GM12878 (cell line): ENCODE results near the gene ABI1. TPM values are rescaled to one million over a fixed set of nuclear protein-coding genes. Genes with fewer than 3 reads are reported as not detected.

Experiments
- ATAC-seq: fragments of 200-7000 bp; cut with Tn5 transposase; 3 replicates; pipeline ENCODE4 v1.9.1; 2020; ENCODE audit warnings: mild to moderate bottlenecking, moderate library complexity
- BruUV-seq: library from RNA; stranded (reverse); fragments of 400-500 nt; replicated peaks from 2 replicates; lab custom pipeline; 2021; lab: Mats Ljungman, UMichigan
- CTCF ChIA-PET: fragments of 300-600 bp; sonication (Branson Sonifier 250); formaldehyde crosslinking; extraction: SDS; loops from one replicate; lab custom pipeline; 2021; ENCODE audit warnings: inconsistent platforms; lab: Yijun Ruan, JAX
- POLR2A ChIA-PET: fragments of 350-600 bp; formaldehyde crosslinking; extraction: SDS; loops from one replicate; lab custom pipeline; 2021; ENCODE audit warnings: inconsistent platforms; lab: Charles Lee
- RAD21 ChIA-PET: fragments of 300-600 bp; sonication (Branson Sonifier 250); formaldehyde crosslinking; loops from one replicate; lab custom pipeline; 2023; ENCODE audit warnings: antibody characterized with exemption; ENCODE audit not compliant: unreplicated experiment; lab: Charles Lee
- SMC1A ChIA-PET: fragments of 300-600 bp; sonication (Branson Sonifier 250); formaldehyde crosslinking; loops from one replicate; lab custom pipeline; 2023; ENCODE audit not compliant: unreplicated experiment, uncharacterized antibody; lab: Charles Lee
- DNase-seq: peaks from one replicate; pipeline ENCODE4 v3.0.0-alpha.2; 2011; ENCODE audit warnings: low read depth, low spot score
- FAIRE-seq: peaks from 3 replicates; lab custom pipeline; 2011; peaks lifted over from hg19 to GRCh38; lab: Jason Lieb, UNC
- H2AFZ ChIP-seq: 2 replicates; pipeline ENCODE4 v1.6.0; 2011; ENCODE audit warnings: low read depth, low read length, control low read depth; ENCODE audit not compliant: control insufficient read depth
- H3K27ac ChIP-seq: 2 replicates; pipeline ENCODE4 v1.5.1; 2011; ENCODE audit warnings: control low read depth; ENCODE audit not compliant: control insufficient read depth, insufficient read depth
- H3K27me3 ChIP-seq, 2 experiments: replicated peaks in 1 of 2; 2 replicates each; pipeline versions ENCODE4 v1.6.0 to v1.6.1; 2011; ENCODE audit warnings: low read length in 1 of 2; ENCODE audit not compliant: control insufficient read depth in 2 of 2, insufficient read depth in 2 of 2
- H3K36me3 ChIP-seq, 2 experiments: 2 replicates each; pipeline ENCODE4 v1.5.1; 2011; ENCODE audit warnings: low read length in 1 of 2; ENCODE audit not compliant: control insufficient read depth in 2 of 2, insufficient read depth in 2 of 2
- H3K4me1 ChIP-seq: 2 replicates; pipeline ENCODE4 v1.6.1; 2011; ENCODE audit warnings: mild to moderate bottlenecking, low read length, moderate library complexity, mixed read lengths; ENCODE audit not compliant: control insufficient read depth, insufficient read depth
- H3K4me2 ChIP-seq: 2 replicates; pipeline ENCODE4 v1.6.0; 2011; ENCODE audit warnings: control low read depth; ENCODE audit not compliant: control insufficient read depth, insufficient read depth
- H3K4me3 ChIP-seq: fragments of 200-600 bp; sonication (generic); 2 replicates; pipeline ENCODE4 v1.5.1; 2016
- H3K79me2 ChIP-seq: 2 replicates; pipeline ENCODE4 v1.6.0; 2011; ENCODE audit warnings: low read length; ENCODE audit not compliant: control insufficient read depth, insufficient read depth
- H3K9ac ChIP-seq: 2 replicates; pipeline ENCODE4 v1.8.0; 2011; ENCODE audit warnings: low read length, control low read depth, mixed read lengths; ENCODE audit not compliant: control insufficient read depth, insufficient read depth
- H3K9me3 ChIP-seq: replicated peaks from 3 replicates; pipeline ENCODE4 v1.5.1; 2011; ENCODE audit warnings: mild to moderate bottlenecking, low read length; ENCODE audit not compliant: control insufficient read depth, insufficient read depth
- H4K20me1 ChIP-seq: 2 replicates; pipeline ENCODE4 v1.6.0; 2011; ENCODE audit not compliant: control insufficient read depth, insufficient read depth
- DPF2 ChIP-seq: fragments of 450-650 bp; IDR thresholded peaks from 2 replicates; pipeline ENCODE4 v1.6.1; 2017; ENCODE audit warnings: mild to moderate bottlenecking
- EP300 ChIP-seq, 2 experiments: fragments of 150-350 bp in 1 of 2; IDR thresholded peaks; 2 replicates each; pipeline ENCODE4 v1.6.1; 2011 to 2012; ENCODE audit warnings: low read depth in 2 of 2, low read length in 2 of 2, borderline replicate concordance in 1 of 2, improper control_type of control experiment in 1 of 2, inconsistent platforms in 1 of 2; ENCODE audit not compliant: control insufficient read depth in 1 of 2
- FOXM1 ChIP-seq: IDR thresholded peaks from 2 replicates; pipeline ENCODE4 v1.6.1; 2012; ENCODE audit warnings: low read depth, mild to moderate bottlenecking, inconsistent platforms, low read length, moderate library complexity
- KAT2A ChIP-seq: conservative IDR thresholded peaks from 2 replicates; pipeline ENCODE4 v1.6.1; 2011; ENCODE audit warnings: low read depth, low read length; ENCODE audit not compliant: control insufficient read depth
- MTA2 ChIP-seq: fragments of 450-650 bp; IDR thresholded peaks from 2 replicates; pipeline ENCODE4 v1.6.1; 2016; ENCODE audit warnings: low read depth, mild to moderate bottlenecking, moderate library complexity
- MXI1 ChIP-seq: fragments of 150-350 bp; IDR thresholded peaks from 2 replicates; pipeline ENCODE4 v1.6.1; 2011; ENCODE audit warnings: low read depth, mild to moderate bottlenecking, inconsistent platforms, low read length, improper control_type of control experiment
- MYB ChIP-seq: fragments of 150-350 bp; IDR thresholded peaks from 2 replicates; pipeline ENCODE4 v1.6.1; 2014; ENCODE audit warnings: mild to moderate bottlenecking, low read depth, low read length, borderline replicate concordance
- POLR2AphosphoS2 ChIP-seq: IDR thresholded peaks from 2 replicates; pipeline ENCODE4 v1.6.1; 2011; ENCODE audit warnings: low read depth, mild to moderate bottlenecking, low read length, improper control_type of control experiment, moderate library complexity
- SMAD5 ChIP-seq: IDR thresholded peaks from 2 replicates; pipeline ENCODE4 v1.6.1; 2016; ENCODE audit warnings: antibody characterized with exemption, low read depth
- TCF12 ChIP-seq: IDR thresholded peaks from 2 replicates; pipeline ENCODE4 v1.6.1; 2011; ENCODE audit warnings: low read depth, mild to moderate bottlenecking, low read length
- ZNF384 ChIP-seq: IDR thresholded peaks from 2 replicates; pipeline ENCODE4 v1.6.1; 2012; ENCODE audit warnings: low read depth, mild to moderate bottlenecking, low read length, improper control_type of control experiment, borderline replicate concordance
- ZSCAN29 ChIP-seq: fragments of 450-650 bp; IDR thresholded peaks from 2 replicates; pipeline ENCODE4 v1.6.1; 2017; ENCODE audit warnings: mild to moderate bottlenecking, moderate library complexity
- WGBS: methylation state at CpG from one replicate; pipeline ENCODE4 v1.1.6; 2016; ENCODE audit warnings: low lambda C conversion rate; ENCODE audit not compliant: insufficient replicate concordance, insufficient coverage; ENCODE audit errors: missing lambda C conversion rate; 5-methylcytosine and 5-hydroxymethylcytosine counted together
- in situ Hi-C: fragments of 300-500 bp; cut with MboI; formaldehyde crosslinking; loops from 9 replicates; pipeline ENCODE4 v1.14.3; 2018; ENCODE audit warnings: mixed read lengths
- intact Hi-C: fragments of 100-400 bp; cut with micrococcal nuclease; formaldehyde crosslinking; loops from one replicate; pipeline ENCODE4 v1.14.2; 2022; ENCODE audit not compliant: unreplicated experiment
- polyA plus RNA-seq, 11 experiments: library from polyadenylated mRNA; depleted of rRNA in 4 of 11; unstranded in 6 of 11; stranded (reverse) in 5 of 11; fragments of >200 nt; fragmentation: Nextera tagmentation in 4 of 11; fragmentation: Illumina TruSeq in 1 of 11; extraction: Ambion mirVana in 4 of 11; extraction: Trizol in 1 of 11; gene quantifications; 1 replicate in 1 of 11; 2 replicates in 10 of 11; pipeline versions ENCODE4 v1.2.1 to v1.2.3, GENCODE V29; 2011 to 2016; ENCODE audit warnings: inconsistent platforms in 2 of 11, missing spikeins in 2 of 11, low read depth in 1 of 11
- total RNA-seq, 4 experiments: library from RNA; depleted of rRNA in 3 of 4; stranded (reverse); fragments of >200 nt in 3 of 4; fragmentation: Illumina TruSeq in 1 of 4; extraction: Trizol in 1 of 4; gene quantifications; 2 replicates each; pipeline versions ENCODE4 v1.2.1 to v1.2.3, GENCODE V29; 2013 to 2021
- TF ChIP-seq, protein P1 (sequence below): fragments of 450-650 bp; IDR thresholded peaks from 2 replicates; pipeline ENCODE4 v1.6.1; 2018; ENCODE audit warnings: borderline replicate concordance, mild to moderate bottlenecking; ENCODE audit not compliant: partially characterized antibody
- TF ChIP-seq, protein P2 (sequence below): fragments of 450-650 bp; IDR thresholded peaks from 2 replicates; pipeline ENCODE4 v1.6.1; 2017; ENCODE audit warnings: mild to moderate bottlenecking

The ABI1 gene
- total and polyA plus RNA-seq, 10 of the 15 experiments (the other 5 are each of a cell fraction or from before 2014, with no cell fraction given), result 31.2 to 73.2 (median 50.7) TPM

DNA sequence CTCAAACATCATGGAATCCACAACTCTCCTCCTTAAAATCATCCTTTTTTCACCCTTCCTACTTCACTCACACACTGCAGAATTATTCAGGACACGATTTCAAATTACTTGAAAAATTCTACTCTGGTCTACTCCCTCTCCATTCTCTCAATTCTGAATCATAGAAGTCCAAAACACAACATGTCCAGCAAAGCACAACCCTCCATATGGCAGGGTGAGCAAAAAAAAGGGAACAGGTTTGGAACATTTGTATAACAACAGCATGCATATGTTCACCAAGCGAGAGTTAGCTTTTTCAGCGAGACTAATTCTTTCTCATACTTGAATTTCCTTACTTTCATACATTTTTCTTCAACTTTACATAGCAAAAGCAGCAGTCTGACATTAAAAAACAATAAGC is 73.4 kb downstream of the ABI1 start (continued):
- TF ChIP-seq, protein P1, sequence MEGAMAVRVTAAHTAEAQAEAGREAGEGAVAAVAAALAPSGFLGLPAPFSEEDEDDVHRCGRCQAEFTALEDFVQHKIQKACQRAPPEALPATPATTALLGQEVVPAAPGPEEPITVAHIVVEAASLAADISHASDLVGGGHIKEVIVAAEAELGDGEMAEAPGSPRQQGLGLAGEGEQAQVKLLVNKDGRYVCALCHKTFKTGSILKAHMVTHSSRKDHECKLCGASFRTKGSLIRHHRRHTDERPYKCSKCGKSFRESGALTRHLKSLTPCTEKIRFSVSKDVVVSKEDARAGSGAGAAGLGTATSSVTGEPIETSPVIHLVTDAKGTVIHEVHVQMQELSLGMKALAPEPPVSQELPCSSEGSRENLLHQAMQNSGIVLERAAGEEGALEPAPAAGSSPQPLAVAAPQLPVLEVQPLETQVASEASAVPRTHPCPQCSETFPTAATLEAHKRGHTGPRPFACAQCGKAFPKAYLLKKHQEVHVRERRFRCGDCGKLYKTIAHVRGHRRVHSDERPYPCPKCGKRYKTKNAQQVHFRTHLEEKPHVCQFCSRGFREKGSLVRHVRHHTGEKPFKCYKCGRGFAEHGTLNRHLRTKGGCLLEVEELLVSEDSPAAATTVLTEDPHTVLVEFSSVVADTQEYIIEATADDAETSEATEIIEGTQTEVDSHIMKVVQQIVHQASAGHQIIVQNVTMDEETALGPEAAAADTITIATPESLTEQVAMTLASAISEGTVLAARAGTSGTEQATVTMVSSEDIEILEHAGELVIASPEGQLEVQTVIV, result no peak
- TF ChIP-seq FOXM1 (no peak), TCF12 (no peak)

DNA sequence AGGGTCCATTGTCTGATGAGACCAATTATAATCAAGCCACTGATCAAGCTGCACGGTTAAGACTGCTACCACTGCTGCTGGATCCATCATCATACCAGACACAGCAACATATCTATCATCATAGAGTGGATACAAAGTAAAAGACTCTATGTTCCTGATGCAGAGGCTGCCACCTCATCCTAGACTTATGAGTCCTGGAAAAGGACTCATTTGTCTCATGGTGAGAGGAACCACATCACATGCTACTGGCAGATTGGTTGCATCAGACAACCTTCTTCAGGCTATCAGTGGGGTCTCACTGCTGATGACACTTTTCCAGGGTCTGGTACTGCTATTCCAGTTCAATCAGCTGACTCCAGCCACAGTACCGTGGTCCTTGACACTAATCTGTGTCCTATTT is 79.0 kb downstream of the ABI1 start:
- H2AFZ ChIP-seq, result no peak overlapping the region
- WGBS, result 24% methylated on average over 2 of the region's 2 CpGs
- POLR2A ChIA-PET, result interaction anchor here (0.6 to 2.7 kb wide), 13 partner anchors 9 to 238 kb away, joined by 3 to 14 read pairs (median 5); partner anchors contain the start of gene ABI1
- H4K20me1 ChIP-seq, result no peaks in the 10 kb centered on the region
- H3K4me3 ChIP-seq, result no peak overlapping the region
- BruUV-seq, result no TSS peak
- peak overlapping the region; percentile 58 for H3K27ac ChIP-seq
- no peak for DNase-seq
- intact Hi-C loops, result no loop called here
- RAD21 ChIA-PET, result interaction anchor here (0.8 to 2.4 kb wide), 8 partner anchors 8 to 75 kb away, joined by 3 to 17 read pairs (median 4); no protein-coding TSS in a partner anchor
- H3K4me1 ChIP-seq, result peaks cover 34% of the 10 kb centered on the region
- peak overlapping the region; percentile 53 for H3K4me2 ChIP-seq
- H3K36me3 ChIP-seq, result peaks cover 0 to 4% of the 10 kb centered on the region in 2 experiments; a peak in 1 of 4 replicates
- no peaks in the 10 kb centered on the region for H3K27me3 ChIP-seq
- no peak overlapping the region for H3K9ac ChIP-seq
- no peaks in the 10 kb centered on the region for H3K9me3 ChIP-seq
- ATAC-seq, result peak; percentile 17
- H3K79me2 ChIP-seq, result peaks cover 77% of the 10 kb centered on the region
- CTCF ChIA-PET, result interaction anchor here (0.6 to 2.3 kb wide), 8 partner anchors 8 to 80 kb away, joined by 3 to 13 read pairs (median 4); partner anchors contain the start of gene ABI1
- SMC1A ChIA-PET, result interaction anchor here (0.6 to 4.3 kb wide), 17 partner anchors 9 to 88 kb away, joined by 3 to 31 read pairs (median 8); no protein-coding TSS in a partner anchor
- in situ Hi-C loops, result no loop called here
- no peak for FAIRE-seq
- TF ChIP-seq ZNF384 (no peak), SMAD5 (no peak), ZSCAN29 (no peak), EP300 (IDR thresholded peaks at IDR 0.05; ENCODE audit: borderline replicate concordance in 1 of 2, control insufficient read depth in 1 of 2, low read depth in 2 of 2, low read length in 2 of 2) (no peak), MTA2 (no peak), DPF2 (no peak), KAT2A (no peak), MYB (no peak), POLR2AphosphoS2 (no peak), MXI1 (no peak)
- TF ChIP-seq, protein P2, sequence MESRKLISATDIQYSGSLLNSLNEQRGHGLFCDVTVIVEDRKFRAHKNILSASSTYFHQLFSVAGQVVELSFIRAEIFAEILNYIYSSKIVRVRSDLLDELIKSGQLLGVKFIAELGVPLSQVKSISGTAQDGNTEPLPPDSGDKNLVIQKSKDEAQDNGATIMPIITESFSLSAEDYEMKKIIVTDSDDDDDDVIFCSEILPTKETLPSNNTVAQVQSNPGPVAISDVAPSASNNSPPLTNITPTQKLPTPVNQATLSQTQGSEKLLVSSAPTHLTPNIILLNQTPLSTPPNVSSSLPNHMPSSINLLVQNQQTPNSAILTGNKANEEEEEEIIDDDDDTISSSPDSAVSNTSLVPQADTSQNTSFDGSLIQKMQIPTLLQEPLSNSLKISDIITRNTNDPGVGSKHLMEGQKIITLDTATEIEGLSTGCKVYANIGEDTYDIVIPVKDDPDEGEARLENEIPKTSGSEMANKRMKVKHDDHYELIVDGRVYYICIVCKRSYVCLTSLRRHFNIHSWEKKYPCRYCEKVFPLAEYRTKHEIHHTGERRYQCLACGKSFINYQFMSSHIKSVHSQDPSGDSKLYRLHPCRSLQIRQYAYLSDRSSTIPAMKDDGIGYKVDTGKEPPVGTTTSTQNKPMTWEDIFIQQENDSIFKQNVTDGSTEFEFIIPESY, result no peak
